ENCODE measurements around the gene RNLS. TPM values are rescaled to one million over a fixed set of nuclear protein-coding genes. Genes with fewer than 3 reads are reported as not detected.
"Not testable (repeated sequence)": the region's sequence is repeated elsewhere in the genome, so short reads cannot be mapped to it uniquely, and the experiment has no call there.

RNLS gene
- total RNA-seq, 1 donor from 2014 or later = 7.1 TPM

GRCh38 chr10:88372051-88372715 lies 210.9 kb downstream of the RNLS start:
- no peak overlapping the region for H3K4me3 ChIP-seq (ENCODE audit: low read depth, low read length)
- DNase-seq (ENCODE audit: low read depth) = no peak
- no peak for TF ChIP-seq CTCF (conservative IDR thresholded peaks at IDR 0.05; ENCODE audit: low read depth, low read length)

- no peak for DNase-seq (ENCODE audit: low read depth)
- H3K4me3 ChIP-seq (ENCODE audit: low read depth, low read length) = no peak overlapping the region
- no peak for TF ChIP-seq CTCF (conservative IDR thresholded peaks at IDR 0.05; ENCODE audit: low read depth, low read length)
Measured at GRCh38 chr10:88370713-88371112, 212.4 kb downstream of the RNLS start.

GRCh38 chr10:88366772-88367171 lies 216.3 kb downstream of the RNLS start:
- no peak for TF ChIP-seq CTCF (conservative IDR thresholded peaks at IDR 0.05; ENCODE audit: low read depth, low read length)
- H3K4me3 ChIP-seq (ENCODE audit: low read depth, low read length) = no peak overlapping the region
- DNase-seq (ENCODE audit: low read depth) = no peak

- no peak for TF ChIP-seq CTCF (conservative IDR thresholded peaks at IDR 0.05; ENCODE audit: low read depth, low read length)
- no peak for DNase-seq (ENCODE audit: low read depth)
- no peak overlapping the region for H3K4me3 ChIP-seq (ENCODE audit: low read depth, low read length)
Measured at GRCh38 chr10:88361995-88362807, 220.9 kb downstream of the RNLS start.

- no peak for TF ChIP-seq CTCF (conservative IDR thresholded peaks at IDR 0.05; ENCODE audit: low read depth, low read length)
- DNase-seq (ENCODE audit: low read depth) = no peak
- no peak overlapping the region for H3K4me3 ChIP-seq (ENCODE audit: low read depth, low read length)
Measured at GRCh38 chr10:88361494-88361893, 221.6 kb downstream of the RNLS start.

GRCh38 chr10:88355750-88356149 lies 227.4 kb downstream of the RNLS start:
- not testable (repeated sequence) for DNase-seq (ENCODE audit: low read depth); H3K4me3 ChIP-seq (ENCODE audit: low read depth, low read length)

- no peak for DNase-seq (ENCODE audit: low read depth)
- no peak for TF ChIP-seq CTCF (conservative IDR thresholded peaks at IDR 0.05; ENCODE audit: low read depth, low read length)
- no peak overlapping the region for H3K4me3 ChIP-seq (ENCODE audit: low read depth, low read length)
Measured at GRCh38 chr10:88347597-88348304, 235.4 kb downstream of the RNLS start.

All from epithelial cell of proximal tubule (primary cell).